SK-N-SH treated with all-trans-retinoic acid at 6 μM for 48 hours (cell line): ENCODE results near the gene GCLC.

Experiments
- ATAC-seq: fragments of 200-7000 bp; cut with Tn5 transposase; 3 replicates; pipeline ENCODE4 v1.9.1; 2020; ENCODE audit warnings: mild to moderate bottlenecking, moderate library complexity
- BACH2 ChIP-seq: fragments of 250-450 bp; sonication (Bioruptor Pico); IDR thresholded peaks from 2 replicates; pipeline ENCODE4 v1.9.0; 2021; ENCODE audit warnings: mild to moderate bottlenecking, borderline replicate concordance
- CREB5 ChIP-seq: fragments of 250-450 bp; sonication (Bioruptor Pico); IDR thresholded peaks from 2 replicates; pipeline ENCODE4 v1.5.1; 2020; ENCODE audit warnings: low read depth, mild to moderate bottlenecking, moderate library complexity
- CSDC2 ChIP-seq: fragments of 250-450 bp; sonication (Bioruptor Pico); IDR thresholded peaks from 2 replicates; pipeline ENCODE4 v1.5.0; 2020; ENCODE audit warnings: mild to moderate bottlenecking, moderate library complexity
- CSRNP3 ChIP-seq: fragments of 250-450 bp; sonication (Bioruptor Pico); IDR thresholded peaks from 2 replicates; pipeline ENCODE4 v1.5.1; 2021; ENCODE audit warnings: mild to moderate bottlenecking, moderate library complexity
- ESRRG ChIP-seq: fragments of 250-450 bp; sonication (Bioruptor Pico); IDR thresholded peaks from 2 replicates; pipeline ENCODE4 v1.6.1; 2021; ENCODE audit warnings: mild to moderate bottlenecking
- GLIS3 ChIP-seq: fragments of 250-450 bp; sonication (Bioruptor Pico); IDR thresholded peaks from 2 replicates; pipeline ENCODE4 v1.5.0; 2020; ENCODE audit warnings: mild to moderate bottlenecking, moderate library complexity
- ISL1 ChIP-seq: fragments of 250-450 bp; sonication (Bioruptor Pico); IDR thresholded peaks from 2 replicates; pipeline ENCODE4 v2.1.2; 2022; ENCODE audit warnings: mild to moderate bottlenecking, moderate library complexity
- OSR1 ChIP-seq: fragments of 250-450 bp; sonication (Bioruptor Pico); IDR thresholded peaks from 2 replicates; pipeline ENCODE4 v1.8.0; 2022; ENCODE audit warnings: moderate library complexity, mild to moderate bottlenecking, inconsistent platforms
- PATZ1 ChIP-seq: fragments of 250-450 bp; sonication (Bioruptor Pico); IDR thresholded peaks from 2 replicates; pipeline ENCODE4 v1.8.0; 2020; ENCODE audit warnings: mild to moderate bottlenecking, moderate library complexity, borderline replicate concordance
- POU6F1 ChIP-seq: fragments of 250-450 bp; sonication (Bioruptor Pico); IDR thresholded peaks from 2 replicates; pipeline ENCODE4 v1.8.0; 2021; ENCODE audit warnings: low read depth, mild to moderate bottlenecking, moderate library complexity, borderline replicate concordance
- PPARA ChIP-seq: fragments of 250-450 bp; sonication (Bioruptor Pico); IDR thresholded peaks from 2 replicates; pipeline ENCODE4 v1.5.0; 2020; ENCODE audit warnings: mild to moderate bottlenecking, borderline replicate concordance
- RARB ChIP-seq: fragments of 250-450 bp; sonication (Bioruptor Pico); IDR thresholded peaks from 2 replicates; pipeline ENCODE4 v1.8.0; 2021; ENCODE audit warnings: mild to moderate bottlenecking, moderate library complexity
- SNAI2 ChIP-seq: fragments of 250-450 bp; sonication (Bioruptor Pico); IDR thresholded peaks from 2 replicates; pipeline ENCODE4 v1.5.0; 2020; ENCODE audit warnings: mild to moderate bottlenecking, moderate library complexity
- TOX ChIP-seq: fragments of 250-450 bp; sonication (Bioruptor Pico); IDR thresholded peaks from 2 replicates; pipeline ENCODE4 v1.8.0; 2021; ENCODE audit warnings: mild to moderate bottlenecking, moderate library complexity, borderline replicate concordance
- TSHZ2 ChIP-seq: fragments of 250-450 bp; sonication (Bioruptor Pico); IDR thresholded peaks from 2 replicates; pipeline ENCODE4 v1.5.0; 2020; ENCODE audit warnings: mild to moderate bottlenecking, moderate library complexity
- ZC3H10 ChIP-seq: fragments of 250-450 bp; sonication (Bioruptor Pico); IDR thresholded peaks from 2 replicates; pipeline ENCODE4 v1.5.1; 2021; ENCODE audit warnings: mild to moderate bottlenecking, moderate library complexity
- ZFP3 ChIP-seq: fragments of 250-450 bp; sonication (Bioruptor Pico); IDR thresholded peaks from 2 replicates; pipeline ENCODE4 v1.5.0; 2020; ENCODE audit warnings: mild to moderate bottlenecking, moderate library complexity
- ZFP30 ChIP-seq: fragments of 450-650 bp; formaldehyde crosslinking; IDR thresholded peaks from 2 replicates; pipeline ENCODE4 v1.5.0; 2022; ENCODE audit warnings: mild to moderate bottlenecking, moderate library complexity
- ZNF565 ChIP-seq: fragments of 450-650 bp; formaldehyde crosslinking; conservative IDR thresholded peaks from 2 replicates; pipeline ENCODE4 v1.5.0; 2020; ENCODE audit warnings: low read depth, mild to moderate bottlenecking, moderate library complexity
- ZNF70 ChIP-seq: fragments of 450-650 bp; formaldehyde crosslinking; IDR thresholded peaks from 2 replicates; pipeline ENCODE4 v1.5.0; 2020; ENCODE audit warnings: mild to moderate bottlenecking, moderate library complexity
- ZNF8 ChIP-seq: fragments of 450-650 bp; formaldehyde crosslinking; IDR thresholded peaks from 2 replicates; pipeline ENCODE4 v1.5.0; 2020; ENCODE audit warnings: mild to moderate bottlenecking, moderate library complexity

The GCLC gene

GRCh38 chr6:53547166-53547810, 2.4 kb upstream of the GCLC start:
- peak; percentile 25 for ATAC-seq
- no peak for TF ChIP-seq ISL1 (CRISPR knock-in tag)
- TF ChIP-seq CSDC2 (CRISPR knock-in tag): no peak
- no peak for TF ChIP-seq GLIS3 (CRISPR knock-in tag)
- no peak for TF ChIP-seq PPARA (CRISPR knock-in tag)
- TF ChIP-seq ZNF70: no peak
- TF ChIP-seq SNAI2 (CRISPR knock-in tag): no peak
- no peak for TF ChIP-seq POU6F1 (CRISPR knock-in tag)
- no peak for TF ChIP-seq CREB5 (CRISPR knock-in tag)
- no peak for TF ChIP-seq OSR1 (CRISPR knock-in tag)
- no peak for TF ChIP-seq ZNF8 (CRISPR knock-in tag)
- no peak for TF ChIP-seq ESRRG
- no peak for TF ChIP-seq ZFP3 (CRISPR knock-in tag)
- no peak for TF ChIP-seq BACH2
- no peak for TF ChIP-seq PATZ1 (CRISPR knock-in tag)
- TF ChIP-seq ZNF565 (CRISPR knock-in tag): no peak
- no peak for TF ChIP-seq ZFP30 (CRISPR knock-in tag)

- ATAC-seq: no peak
- no peak for TF ChIP-seq RARB (CRISPR knock-in tag)
- TF ChIP-seq BACH2: no peak
- TF ChIP-seq ZFP3 (CRISPR knock-in tag): no peak
- TF ChIP-seq ESRRG: no peak
- no peak for TF ChIP-seq ZNF565 (CRISPR knock-in tag)
- TF ChIP-seq POU6F1 (CRISPR knock-in tag): no peak
- no peak for TF ChIP-seq ZFP30 (CRISPR knock-in tag)
- no peak for TF ChIP-seq ZC3H10
- TF ChIP-seq SNAI2 (CRISPR knock-in tag): no peak
- no peak for TF ChIP-seq PPARA (CRISPR knock-in tag)
- no peak for TF ChIP-seq ISL1 (CRISPR knock-in tag)
Observed at GRCh38 chr6:53546281-53546680, 1.4 kb upstream of the GCLC start.

GRCh38 chr6:53544217-53544469, 758 bp downstream of the GCLC start:
- TF ChIP-seq BACH2: no peak
- no peak for TF ChIP-seq SNAI2 (CRISPR knock-in tag)
- TF ChIP-seq CSDC2 (CRISPR knock-in tag): no peak
- TF ChIP-seq PPARA (CRISPR knock-in tag): no peak
- no peak for TF ChIP-seq ZFP30 (CRISPR knock-in tag)
- peak; percentile 5 for ATAC-seq

GRCh38 chr6:53543359-53544216, 1.3 kb downstream of the GCLC start:
- TF ChIP-seq ZC3H10 (no peak), ZNF8 (CRISPR knock-in tag) (no peak), ZNF565 (CRISPR knock-in tag) (no peak), TSHZ2 (no peak), ZFP30 (CRISPR knock-in tag) (no peak), GLIS3 (CRISPR knock-in tag) (no peak), CSDC2 (CRISPR knock-in tag) (no peak), OSR1 (CRISPR knock-in tag) (no peak), CREB5 (CRISPR knock-in tag) (no peak), CSRNP3 (CRISPR knock-in tag) (no peak), TOX (CRISPR knock-in tag) (no peak)
- ATAC-seq: no peak
